Measurements from ENCODE around the gene GMFB.
"Not testable (repeated sequence)": the region's sequence is repeated elsewhere in the genome, so short reads cannot be mapped to it uniquely, and the experiment has no call there.

GMFB gene

GRCh38 chr14:54458536-54458935 lies 30.2 kb downstream of the GMFB start:
- not testable (repeated sequence) for DNase-seq (ENCODE audit: low read depth)

GRCh38 chr14:54457609-54457996 lies 31.2 kb downstream of the GMFB start:
- DNase-seq (ENCODE audit: low read depth): no peak

- DNase-seq (ENCODE audit: low read depth): not testable (repeated sequence)
Measured at GRCh38 chr14:54456820-54457608, 31.8 kb downstream of the GMFB start.

- DNase-seq (ENCODE audit: low read depth): no peak
Measured at GRCh38 chr14:54455363-54455762, 33.4 kb downstream of the GMFB start.

GRCh38 chr14:54453990-54454389 lies 34.8 kb downstream of the GMFB start:
- DNase-seq (ENCODE audit: low read depth): not testable (repeated sequence)

GRCh38 chr14:54453252-54453651 lies 35.5 kb downstream of the GMFB start:
- no peak for DNase-seq (ENCODE audit: low read depth)

GRCh38 chr14:54451961-54452360 lies 36.8 kb downstream of the GMFB start:
- DNase-seq (ENCODE audit: low read depth): no peak

- DNase-seq (ENCODE audit: low read depth): no peak
Measured at GRCh38 chr14:54451121-54451601, 37.6 kb downstream of the GMFB start.

- DNase-seq (ENCODE audit: low read depth): no peak
Measured at GRCh38 chr14:54450535-54450934, 38.2 kb downstream of the GMFB start.

- DNase-seq (ENCODE audit: low read depth): no peak
Measured at GRCh38 chr14:54447231-54447692, 41.5 kb downstream of the GMFB start.

GRCh38 chr14:54446161-54446693 lies 42.6 kb downstream of the GMFB start:
- DNase-seq (ENCODE audit: low read depth): no peak

GRCh38 chr14:54444681-54445080 lies 44.1 kb downstream of the GMFB start:
- DNase-seq (ENCODE audit: low read depth): no peak

GRCh38 chr14:54443981-54444380 lies 44.8 kb downstream of the GMFB start:
- no peak for DNase-seq (ENCODE audit: low read depth)

GRCh38 chr14:54442961-54443360 lies 45.8 kb downstream of the GMFB start:
- DNase-seq (ENCODE audit: low read depth): not testable (repeated sequence)

GRCh38 chr14:54440873-54441868 lies 47.6 kb downstream of the GMFB start, which contains the start of gene CNIH1:
Gene CNIH1 (minus strand): TSS chr14:54441374. CDS start chr14:54441327, 47 bp downstream.
- DNase-seq (ENCODE audit: low read depth): peak; percentile 84

- no peak for DNase-seq (ENCODE audit: low read depth)
Measured at GRCh38 chr14:54440476-54440872, 48.3 kb downstream of the GMFB start.

GRCh38 chr14:54440037-54440436 lies 48.7 kb downstream of the GMFB start:
- no peak for DNase-seq (ENCODE audit: low read depth)

- no peak for DNase-seq (ENCODE audit: low read depth)
Measured at GRCh38 chr14:54438703-54439102, 50.1 kb downstream of the GMFB start.

- DNase-seq (ENCODE audit: low read depth): not testable (repeated sequence)
Measured at GRCh38 chr14:54437954-54438353, 50.8 kb downstream of the GMFB start.

- no peak for DNase-seq (ENCODE audit: low read depth)
Measured at GRCh38 chr14:54435500-54435981, 53.2 kb downstream of the GMFB start.

- no peak for DNase-seq (ENCODE audit: low read depth)
Measured at GRCh38 chr14:54428527-54428926, 60.3 kb downstream of the GMFB start.

GRCh38 chr14:54427871-54428270 lies 60.9 kb downstream of the GMFB start:
- DNase-seq (ENCODE audit: low read depth): no peak

All from T-helper 22 cell (primary cell).